Aorta (tissue), 5 donors: ENCODE data around the gene MON2. TPM values are rescaled to one million over a fixed set of nuclear protein-coding genes. Genes with fewer than 3 reads are reported as not detected.

ENCODE experiments used
- ATAC-seq: fragments of 200-7000 bp; cut with Tn5 transposase; one replicate; pipeline ENCODE4 v1.9.1; 2022; ENCODE audit warnings: moderate library complexity; ENCODE audit not compliant: low FRiP score
- DNase-seq, 2 donors: peaks; one replicate each; pipeline ENCODE4 v3.0.0-alpha.2; 2020
- H3K27ac ChIP-seq, 2 donors: one replicate each; pipeline ENCODE4 v1.5.1; 2013; ENCODE audit warnings: low read length in 2 of 2, mild to moderate bottlenecking in 2 of 2, moderate library complexity in 2 of 2, control low read depth in 1 of 2, inconsistent platforms in 1 of 2, low read depth in 1 of 2
- H3K27me3 ChIP-seq, 2 donors: one replicate each; pipeline ENCODE4 v1.6.1; 2013; ENCODE audit warnings: control low read depth in 1 of 2, low read length in 1 of 2, mild to moderate bottlenecking in 1 of 2, moderate library complexity in 1 of 2; ENCODE audit not compliant: insufficient read depth in 2 of 2, control insufficient read depth in 1 of 2
- H3K36me3 ChIP-seq, 2 donors: one replicate each; pipeline ENCODE4 v1.6.1; 2013; ENCODE audit warnings: control low read depth in 1 of 2, low read length in 1 of 2, mild to moderate bottlenecking in 1 of 2; ENCODE audit not compliant: insufficient read depth in 2 of 2, control insufficient read depth in 1 of 2
- H3K4me1 ChIP-seq, 2 donors: one replicate each; pipeline ENCODE4 v1.6.1; 2013; ENCODE audit warnings: low read length in 2 of 2, control low read depth in 1 of 2, mild to moderate bottlenecking in 1 of 2, moderate library complexity in 1 of 2; ENCODE audit not compliant: insufficient read depth in 2 of 2, control insufficient read depth in 1 of 2
- H3K4me3 ChIP-seq, 2 donors: one replicate each; pipeline ENCODE4 v1.5.1; 2013; ENCODE audit warnings: low read length in 2 of 2, control low read depth in 1 of 2, mild to moderate bottlenecking in 1 of 2
- H3K9me3 ChIP-seq: one replicate; pipeline ENCODE4 v1.6.1; 2013; ENCODE audit warnings: mild to moderate bottlenecking, low read length; ENCODE audit not compliant: control insufficient read depth
- WGBS, 2 donors: extraction: QIAGEN DNeasy Blood & Tissue Kit; methylation state at CpG; one replicate each; pipeline ENCODE4 v1.1.7; 2013; 5-methylcytosine and 5-hydroxymethylcytosine counted together
- intact Hi-C, 2 donors: fragments of 100-400 bp; cut with DNase I; formaldehyde crosslinking; loops; one replicate each; pipeline versions ENCODE4 v1.14.2 to v1.15.0; 2022
- polyA plus RNA-seq, 2 donors: library from polyadenylated mRNA; stranded (reverse); fragments of 200-250 nt; gene quantifications; one replicate each; pipeline ENCODE4 v1.2.3, GENCODE V29; 2013
- total RNA-seq, 2 donors: library from RNA; stranded (reverse); fragmentation: NEBNext Ultra II Directional; extraction: Animal tissue kit (Norgen Biotek cat#: 25700); gene quantifications; one replicate each; pipeline ENCODE4 v1.2.1, GENCODE V29; 2021
- donor health status: healthy with polysubstance abuse.
- donor health status: Bipolar disorder and iron deficiency.
- donor health status: DM: no; HTN: no; CAD: no.
- donor health status: DM: no; HTN: no; CAD: no.
- donor health status: DM: yes; HTN: yes; CAD: no.

Gene MON2
- total and polyA plus RNA-seq, 4 donors = 3.6 to 106 (median 63.0) TPM

GRCh38 chr12:62468397-62468796 is 1.8 kb downstream of the MON2 start:
- Histone ChIP-seq H3K36me3 (no peaks in the 10 kb centered on the region), H3K4me1 (peaks cover 4 to 5% of the 10 kb centered on the region in 2 donors), H3K4me3 (peak overlapping the region; percentile 28 to 93), H3K9me3 (no peaks in the 10 kb centered on the region), H3K27me3 (no peaks in the 10 kb centered on the region), H3K27ac (no peak overlapping the region)
- no peak for DNase-seq
- intact Hi-C loops = loop anchor here in 1 of 2 donors (5.0 kb wide), 1 partner anchor 134 kb away; no protein-coding TSS in a partner anchor
- no peak for ATAC-seq
- WGBS, 2 donors = 45 to 54% methylated on average over 2 of the region's 2 CpGs

- ATAC-seq = no peak
- Histone ChIP-seq H3K4me3 (no peak overlapping the region), H3K27ac (no peak overlapping the region), H3K36me3 (no peaks in the 10 kb centered on the region), H3K4me1 (peaks cover 4 to 5% of the 10 kb centered on the region in 2 donors), H3K9me3 (no peaks in the 10 kb centered on the region), H3K27me3 (no peaks in the 10 kb centered on the region)
- WGBS, 2 donors = 68 to 70% methylated on average over 8 of the region's 8 CpGs
- DNase-seq = no peak
- intact Hi-C loops = loop anchor here in 1 of 2 donors (5.0 kb wide), 1 partner anchor 133 kb away; no protein-coding TSS in a partner anchor
These were observed 2.3 kb downstream of the MON2 start for GRCh38 chr12:62468935-62469334.

GRCh38 chr12:62469704-62470103 is 3.1 kb downstream of the MON2 start:
- no peaks in the 10 kb centered on the region for H3K27me3 ChIP-seq
- no peaks in the 10 kb centered on the region for H3K36me3 ChIP-seq
- WGBS, 2 donors = 96% methylated on average over 2 of the region's 2 CpGs
- DNase-seq (no peak), ATAC-seq (no peak)
- no peak overlapping the region for H3K27ac ChIP-seq
- intact Hi-C loops = loop anchor here in 1 of 2 donors (5.0 kb wide), 1 partner anchor 133 kb away; no protein-coding TSS in a partner anchor
- no peaks in the 10 kb centered on the region for H3K9me3 ChIP-seq
- no peak overlapping the region for H3K4me3 ChIP-seq
- peaks cover 4 to 5% of the 10 kb centered on the region in 2 donors for H3K4me1 ChIP-seq

GRCh38 chr12:62471734-62472133 is 5.1 kb downstream of the MON2 start:
- H3K27ac ChIP-seq = no peak overlapping the region
- intact Hi-C loops = no loop called here
- no peak overlapping the region for H3K4me3 ChIP-seq
- DNase-seq = no peak
- WGBS, 2 donors = 76 to 85% methylated on average over 4 of the region's 4 CpGs
- ATAC-seq = no peak
- H3K27me3 ChIP-seq = no peaks in the 10 kb centered on the region
- H3K4me1 ChIP-seq = peaks cover 4 to 5% of the 10 kb centered on the region in 2 donors
- H3K36me3 ChIP-seq = no peaks in the 10 kb centered on the region
- no peaks in the 10 kb centered on the region for H3K9me3 ChIP-seq

GRCh38 chr12:62472472-62472871 is 5.8 kb downstream of the MON2 start:
- Histone ChIP-seq H3K27me3 (no peaks in the 10 kb centered on the region), H3K9me3 (no peaks in the 10 kb centered on the region), H3K4me3 (no peak overlapping the region), H3K27ac (no peak overlapping the region), H3K36me3 (no peaks in the 10 kb centered on the region), H3K4me1 (peaks cover 4 to 5% of the 10 kb centered on the region in 2 donors)
- ATAC-seq = no peak
- 62 to 66% methylated on average over 3 of the region's 3 CpGs for WGBS, 2 donors
- intact Hi-C loops = no loop called here
- DNase-seq = no peak

- intact Hi-C loops = no loop called here
- no peak overlapping the region for H3K4me3 ChIP-seq
- H3K9me3 ChIP-seq = no peaks in the 10 kb centered on the region
- no peaks in the 10 kb centered on the region for H3K4me1 ChIP-seq
- H3K27ac ChIP-seq = no peak overlapping the region
- WGBS, 2 donors = 59 to 69% methylated on average over 4 of the region's 4 CpGs
- no peak for DNase-seq
- H3K36me3 ChIP-seq = peaks cover 0 to 3% of the 10 kb centered on the region in 2 donors
- no peaks in the 10 kb centered on the region for H3K27me3 ChIP-seq
- ATAC-seq = no peak
These were observed 15.4 kb downstream of the MON2 start for GRCh38 chr12:62481843-62482540.

GRCh38 chr12:62482769-62483168 is 16.1 kb downstream of the MON2 start:
- H3K9me3 ChIP-seq = no peaks in the 10 kb centered on the region
- intact Hi-C loops = no loop called here
- ATAC-seq (no peak), DNase-seq (no peak)
- no peak overlapping the region for H3K4me3 ChIP-seq
- no peak overlapping the region for H3K27ac ChIP-seq
- H3K4me1 ChIP-seq = no peaks in the 10 kb centered on the region
- H3K27me3 ChIP-seq = no peaks in the 10 kb centered on the region
- WGBS, 2 donors = 95 to 98% methylated on average over 3 of the region's 3 CpGs
- peaks cover 0 to 3% of the 10 kb centered on the region in 2 donors for H3K36me3 ChIP-seq

- 64 to 65% methylated on average over 2 of the region's 2 CpGs for WGBS, 2 donors
- no peaks in the 10 kb centered on the region for H3K9me3 ChIP-seq
- no peak for DNase-seq
- H3K27me3 ChIP-seq = no peaks in the 10 kb centered on the region
- peaks cover 0 to 3% of the 10 kb centered on the region in 2 donors for H3K36me3 ChIP-seq
- intact Hi-C loops = no loop called here
- no peak overlapping the region for H3K4me3 ChIP-seq
- no peak for ATAC-seq
- H3K27ac ChIP-seq = no peak overlapping the region
- H3K4me1 ChIP-seq = no peaks in the 10 kb centered on the region
These were observed 17.6 kb downstream of the MON2 start for GRCh38 chr12:62484233-62484632.

DNA sequence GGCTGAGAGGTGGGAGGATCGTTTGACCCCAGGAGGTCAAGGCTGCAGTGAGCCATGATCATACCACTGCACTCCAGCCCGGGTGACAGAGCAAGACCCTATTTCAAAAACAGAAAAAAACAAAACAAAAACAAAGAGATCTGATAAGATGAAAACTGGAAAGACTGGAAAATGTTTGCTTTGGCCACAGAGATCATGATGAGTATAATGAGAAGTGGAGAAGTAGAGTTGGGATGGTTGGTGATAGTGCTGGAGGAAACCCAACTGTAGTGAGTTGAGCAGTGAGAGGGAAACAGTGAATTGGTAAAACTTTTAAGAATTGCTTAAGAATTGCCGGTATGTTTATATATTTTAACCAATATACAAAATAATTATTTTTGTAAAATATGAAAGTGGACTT is 39.2 kb downstream of the MON2 start:
- intact Hi-C loops = no loop called here
- Histone ChIP-seq H3K27me3 (no peaks in the 10 kb centered on the region), H3K4me3 (no peak overlapping the region), H3K9me3 (no peaks in the 10 kb centered on the region), H3K27ac (no peak overlapping the region), H3K36me3 (peaks cover 0 to 3% of the 10 kb centered on the region in 2 donors), H3K4me1 (no peaks in the 10 kb centered on the region)
- ATAC-seq (no peak), DNase-seq (no peak)
- WGBS, 2 donors = 75 to 77% methylated on average over 3 of the region's 3 CpGs
